ENCODE measurements around the gene ADNP2.

- TF ChIP-seq EZH2 (IDR thresholded peaks at IDR 0.05) (no peak), POLR2AphosphoS5 (IDR thresholded peaks at IDR 0.05; ENCODE audit: borderline replicate concordance, low read depth, low read length) (no peak), FOXP2 (optimal IDR thresholded peaks at IDR 0.05; ENCODE audit: control extremely low read depth, extremely low read length, insufficient read depth) (no peak)
Observed at GRCh38 chr18:80074697-80075096, 34.4 kb upstream of the ADNP2 start.

Measured in SK-N-MC (cell line).